GM21515 (cell line): Measurements from ENCODE around the gene RAPGEF5.

Source experiments
- ATAC-seq: cut with Tn5 transposase; IDR thresholded peaks from one replicate; pipeline ENCODE4 v1.9.1; 2021; ENCODE audit not compliant: unreplicated experiment

The RAPGEF5 gene

GRCh38 chr7:22229148-22229547 lies 127.8 kb downstream of the RAPGEF5 start:
- ATAC-seq: no peak

- no peak for ATAC-seq
These were observed 133.1 kb downstream of the RAPGEF5 start for GRCh38 chr7:22223807-22224206.

- no peak for ATAC-seq
These were observed 136.0 kb downstream of the RAPGEF5 start for GRCh38 chr7:22220941-22221340.

GRCh38 chr7:22219739-22220493 lies 137.0 kb downstream of the RAPGEF5 start:
- ATAC-seq: no peak

GRCh38 chr7:22219036-22219435 lies 137.9 kb downstream of the RAPGEF5 start:
- no peak for ATAC-seq

GRCh38 chr7:22216832-22217475 lies 140.0 kb downstream of the RAPGEF5 start:
- no peak for ATAC-seq

- ATAC-seq: no peak
These were observed 140.6 kb downstream of the RAPGEF5 start for GRCh38 chr7:22216309-22216708.

- no peak for ATAC-seq
These were observed 143.0 kb downstream of the RAPGEF5 start for GRCh38 chr7:22214000-22214399.

- ATAC-seq: no peak
These were observed 143.9 kb downstream of the RAPGEF5 start for GRCh38 chr7:22213081-22213480.

- no peak for ATAC-seq
These were observed 146.0 kb downstream of the RAPGEF5 start for GRCh38 chr7:22210967-22211366.

GRCh38 chr7:22210355-22210754 lies 146.6 kb downstream of the RAPGEF5 start:
- ATAC-seq: no peak

GRCh38 chr7:22208799-22209198 lies 148.2 kb downstream of the RAPGEF5 start:
- no peak for ATAC-seq

- ATAC-seq: no peak
These were observed 149.2 kb downstream of the RAPGEF5 start for GRCh38 chr7:22207724-22208225.

GRCh38 chr7:22205631-22206030 lies 151.3 kb downstream of the RAPGEF5 start:
- ATAC-seq: no peak

GRCh38 chr7:22204312-22204711 lies 152.6 kb downstream of the RAPGEF5 start:
- ATAC-seq: no peak

GRCh38 chr7:22202141-22202540 lies 154.8 kb downstream of the RAPGEF5 start:
- no peak for ATAC-seq

GRCh38 chr7:22201186-22201880 lies 155.6 kb downstream of the RAPGEF5 start:
- ATAC-seq: no peak

GRCh38 chr7:22200777-22201176 lies 156.2 kb downstream of the RAPGEF5 start:
- no peak for ATAC-seq

- ATAC-seq: no peak
These were observed 156.7 kb downstream of the RAPGEF5 start for GRCh38 chr7:22200238-22200637.

- no peak for ATAC-seq
These were observed 159.6 kb downstream of the RAPGEF5 start for GRCh38 chr7:22197376-22197775.

GRCh38 chr7:22196429-22196828 lies 160.5 kb downstream of the RAPGEF5 start:
- ATAC-seq: no peak
